H1 (cell line): ENCODE data around the gene CST4. TPM values are rescaled to one million over a fixed set of nuclear protein-coding genes. Genes with fewer than 3 reads are reported as not detected.

ENCODE experiments used
- KDM5A ChIP-seq: fragments of 200-600 bp; IDR thresholded peaks from 2 replicates; pipeline ENCODE4 v1.7.1; 2012; ENCODE audit warnings: mild to moderate bottlenecking, low read length, inconsistent platforms, mixed read lengths
- TAF1 ChIP-seq: IDR thresholded peaks from 2 replicates; pipeline ENCODE4 v1.6.1; 2011; ENCODE audit warnings: mild to moderate bottlenecking, low read depth, low read length
- ZNF274 ChIP-seq: IDR thresholded peaks from 2 replicates; pipeline ENCODE4 v1.7.0; 2012; ENCODE audit warnings: low read length, borderline replicate concordance; ENCODE audit errors: extremely low read depth
- polyA plus RNA-seq, 7 experiments: library from polyadenylated mRNA; depleted of rRNA in 3 of 7; stranded (reverse) in 5 of 7; unstranded in 2 of 7; fragments of >200 nt in 5 of 7; fragments of 200-250 nt in 2 of 7; gene quantifications; 1 replicate in 5 of 7; 2 replicates in 1 of 7; 4 replicates in 1 of 7; pipeline versions ENCODE4 v1.2.1 to v1.2.3, GENCODE V29; 2011 to 2013; ENCODE audit warnings: missing spikeins in 2 of 7, mixed read lengths in 2 of 7
- total RNA-seq: library from RNA; stranded (reverse); fragmentation: NEBNext Ultra II Directional; extraction: Animal tissue kit (Norgen Biotek cat#: 25700); gene quantifications from 2 replicates; pipeline ENCODE4 v1.2.1, GENCODE V29; 2021

The CST4 gene
- total and polyA plus RNA-seq, 2 of the 8 experiments (the other 6 are each of a cell fraction or from before 2014, with no cell fraction given), result not detected

GRCh38 chr20:23727016-23727415, 38.2 kb upstream of the CST4 start (continued):
- TF ChIP-seq ZNF274 (no peak), TAF1 (no peak), KDM5A (no peak)
